IMR-90 (cell line): ENCODE measurements around the gene STK32A.
"Not testable (repeated sequence)": the region's sequence is repeated elsewhere in the genome, so short reads cannot be mapped to it uniquely, and the experiment has no call there.

Experiments used
- BHLHE40 ChIP-seq: fragments of 150-350 bp; IDR thresholded peaks from 2 replicates; pipeline ENCODE4 v1.6.1; 2016; ENCODE audit warnings: mild to moderate bottlenecking, low read depth, low read length
- CHD1 ChIP-seq: IDR thresholded peaks from 2 replicates; pipeline ENCODE4 v1.6.1; 2012; ENCODE audit warnings: low read depth, low read length, improper control_type of control experiment
- MAFK ChIP-seq: IDR thresholded peaks from 2 replicates; pipeline ENCODE4 v1.6.1; 2012; ENCODE audit warnings: low read depth, low read length, improper control_type of control experiment
- MXI1 ChIP-seq: IDR thresholded peaks from 2 replicates; pipeline ENCODE4 v1.6.1; 2012; ENCODE audit warnings: low read depth, mild to moderate bottlenecking, low read length, moderate library complexity, borderline replicate concordance
- POLR2A ChIP-seq: IDR thresholded peaks from 2 replicates; pipeline ENCODE4 v1.6.1; 2012; ENCODE audit warnings: mild to moderate bottlenecking, low read depth, low read length
- RAD21 ChIP-seq: IDR thresholded peaks from 2 replicates; pipeline ENCODE4 v1.6.1; 2012; ENCODE audit warnings: low read length, improper control_type of control experiment
- RFX5 ChIP-seq: IDR thresholded peaks from 2 replicates; pipeline ENCODE4 v1.8.0; 2012; ENCODE audit warnings: low read depth, mild to moderate bottlenecking, low read length, moderate library complexity
- SMC3 ChIP-seq: fragments of 150-350 bp; IDR thresholded peaks from 2 replicates; pipeline ENCODE4 v1.6.1; 2016; ENCODE audit warnings: low read depth, mild to moderate bottlenecking, antibody characterized with exemption, low read length, moderate library complexity
- TF ChIP-seq, protein P1 (sequence below): conservative IDR thresholded peaks from 2 replicates; pipeline ENCODE4 v1.5.1; 2012; ENCODE audit warnings: mild to moderate bottlenecking, low read depth, low read length, improper control_type of control experiment
- TF ChIP-seq, protein P2 (sequence below): fragments of 150-350 bp; IDR thresholded peaks from 2 replicates; pipeline ENCODE4 v1.6.1; 2017; ENCODE audit warnings: mild to moderate bottlenecking, antibody characterized with exemption, low read length, low read depth

DNA sequence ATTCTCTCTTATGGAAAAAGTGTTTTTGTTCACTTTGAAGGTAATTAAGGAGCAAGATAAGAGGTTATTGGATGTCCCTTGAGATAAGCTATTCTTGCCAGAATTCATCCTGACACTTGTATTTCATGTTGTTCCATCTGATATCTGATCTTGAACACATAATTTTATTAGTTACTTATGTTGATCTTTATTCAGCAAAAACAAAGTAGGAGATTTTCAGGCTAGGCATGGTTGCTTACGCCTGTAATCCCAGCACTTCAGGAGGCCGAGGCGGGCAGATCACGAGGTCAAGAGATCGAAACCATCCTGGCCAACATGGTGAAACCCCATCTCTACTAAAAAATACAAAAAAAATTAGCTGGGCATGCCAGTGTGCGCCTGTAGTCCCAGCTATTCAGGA is 8.4 kb downstream of the STK32A start:
- TF ChIP-seq, protein P1, sequence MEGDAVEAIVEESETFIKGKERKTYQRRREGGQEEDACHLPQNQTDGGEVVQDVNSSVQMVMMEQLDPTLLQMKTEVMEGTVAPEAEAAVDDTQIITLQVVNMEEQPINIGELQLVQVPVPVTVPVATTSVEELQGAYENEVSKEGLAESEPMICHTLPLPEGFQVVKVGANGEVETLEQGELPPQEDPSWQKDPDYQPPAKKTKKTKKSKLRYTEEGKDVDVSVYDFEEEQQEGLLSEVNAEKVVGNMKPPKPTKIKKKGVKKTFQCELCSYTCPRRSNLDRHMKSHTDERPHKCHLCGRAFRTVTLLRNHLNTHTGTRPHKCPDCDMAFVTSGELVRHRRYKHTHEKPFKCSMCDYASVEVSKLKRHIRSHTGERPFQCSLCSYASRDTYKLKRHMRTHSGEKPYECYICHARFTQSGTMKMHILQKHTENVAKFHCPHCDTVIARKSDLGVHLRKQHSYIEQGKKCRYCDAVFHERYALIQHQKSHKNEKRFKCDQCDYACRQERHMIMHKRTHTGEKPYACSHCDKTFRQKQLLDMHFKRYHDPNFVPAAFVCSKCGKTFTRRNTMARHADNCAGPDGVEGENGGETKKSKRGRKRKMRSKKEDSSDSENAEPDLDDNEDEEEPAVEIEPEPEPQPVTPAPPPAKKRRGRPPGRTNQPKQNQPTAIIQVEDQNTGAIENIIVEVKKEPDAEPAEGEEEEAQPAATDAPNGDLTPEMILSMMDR, result not testable (repeated sequence)
- not testable (repeated sequence) for TF ChIP-seq SMC3, POLR2A, MXI1, RFX5, MAFK, BHLHE40, CHD1, RAD21
- TF ChIP-seq, protein P2, sequence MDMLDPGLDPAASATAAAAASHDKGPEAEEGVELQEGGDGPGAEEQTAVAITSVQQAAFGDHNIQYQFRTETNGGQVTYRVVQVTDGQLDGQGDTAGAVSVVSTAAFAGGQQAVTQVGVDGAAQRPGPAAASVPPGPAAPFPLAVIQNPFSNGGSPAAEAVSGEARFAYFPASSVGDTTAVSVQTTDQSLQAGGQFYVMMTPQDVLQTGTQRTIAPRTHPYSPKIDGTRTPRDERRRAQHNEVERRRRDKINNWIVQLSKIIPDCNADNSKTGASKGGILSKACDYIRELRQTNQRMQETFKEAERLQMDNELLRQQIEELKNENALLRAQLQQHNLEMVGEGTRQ, result not testable (repeated sequence)
